ENCODE results near the gene NUDT7.

The NUDT7 gene

DNA sequence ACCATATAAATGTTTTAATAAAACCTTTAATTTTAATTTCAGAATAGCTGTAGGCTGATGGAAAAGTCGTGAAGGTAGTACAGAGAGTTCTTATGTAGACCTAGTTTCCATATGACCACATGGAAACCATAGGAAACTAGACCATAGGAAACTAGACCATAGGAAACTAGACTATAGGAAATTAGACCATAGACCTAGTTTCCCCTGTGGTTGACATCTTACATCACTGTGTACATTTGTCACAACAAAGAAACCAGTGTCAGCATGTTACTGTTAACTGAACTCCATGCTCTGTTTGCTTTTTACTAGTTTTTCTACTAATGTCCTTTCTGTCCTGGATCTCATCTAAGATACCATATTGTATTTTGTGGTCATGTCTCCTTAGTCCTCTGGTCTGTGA, 14.6 kb downstream of the NUDT7 start:
- Histone ChIP-seq H3K14ac (ENCODE audit: low read length) (no peak overlapping the region), H3K23ac (ENCODE audit: low read length) (no peak overlapping the region), H3K9me3 (ENCODE audit: insufficient read depth, low read depth, low read length) (no peaks in the 10 kb centered on the region), H2BK5ac (ENCODE audit: low read depth, low read length, poor library complexity) (no peak overlapping the region), H3K4me3 (ENCODE audit: low read depth, low read length) (no peak overlapping the region), H2BK12ac (ENCODE audit: low read length) (no peak overlapping the region), H3K27me3 (ENCODE audit: insufficient read depth, low read length) (no peaks in the 10 kb centered on the region), H3K4ac (ENCODE audit: low read depth, low read length) (no peak overlapping the region), H2AK5ac (ENCODE audit: low read length) (no peak overlapping the region), H3K9ac (ENCODE audit: low read length) (no peak overlapping the region), H3K18ac (ENCODE audit: low read length) (no peak overlapping the region), H3K4me2 (ENCODE audit: low read length) (no peak overlapping the region), H4K91ac (ENCODE audit: low read depth, low read length) (no peak overlapping the region), H4K8ac (ENCODE audit: low read depth, low read length) (no peak overlapping the region), H3K79me1 (ENCODE audit: low read length) (peaks cover 2% of the 10 kb centered on the region), H4K12ac (ENCODE audit: low read depth, low read length) (no peak overlapping the region), H3K36me3 (ENCODE audit: control insufficient read depth in 1 of 2, insufficient read depth in 2 of 2, low read length in 2 of 2) (no peaks in the 10 kb centered on the region), H3K27ac (ENCODE audit: low read depth, low read length) (no peak overlapping the region), H3K4me1 (ENCODE audit: control insufficient read depth in 1 of 2, insufficient read depth in 2 of 2, low read length in 2 of 2) (peaks cover 9 to 10% of the 10 kb centered on the region in 2 experiments), H2AFZ (ENCODE audit: insufficient read depth, low read length, poor library complexity) (no peak overlapping the region), H2BK120ac (ENCODE audit: insufficient read depth, low read length, poor library complexity) (no peak overlapping the region), H3K79me2 (ENCODE audit: control insufficient read depth, insufficient read depth, low read length, poor library complexity) (no peaks in the 10 kb centered on the region)
- WGBS (ENCODE audit: extremely low coverage, insufficient coverage, insufficient read length): no CpG with 5 or more reads among the region's 1 CpG
- DNase-seq: no peak

DNA sequence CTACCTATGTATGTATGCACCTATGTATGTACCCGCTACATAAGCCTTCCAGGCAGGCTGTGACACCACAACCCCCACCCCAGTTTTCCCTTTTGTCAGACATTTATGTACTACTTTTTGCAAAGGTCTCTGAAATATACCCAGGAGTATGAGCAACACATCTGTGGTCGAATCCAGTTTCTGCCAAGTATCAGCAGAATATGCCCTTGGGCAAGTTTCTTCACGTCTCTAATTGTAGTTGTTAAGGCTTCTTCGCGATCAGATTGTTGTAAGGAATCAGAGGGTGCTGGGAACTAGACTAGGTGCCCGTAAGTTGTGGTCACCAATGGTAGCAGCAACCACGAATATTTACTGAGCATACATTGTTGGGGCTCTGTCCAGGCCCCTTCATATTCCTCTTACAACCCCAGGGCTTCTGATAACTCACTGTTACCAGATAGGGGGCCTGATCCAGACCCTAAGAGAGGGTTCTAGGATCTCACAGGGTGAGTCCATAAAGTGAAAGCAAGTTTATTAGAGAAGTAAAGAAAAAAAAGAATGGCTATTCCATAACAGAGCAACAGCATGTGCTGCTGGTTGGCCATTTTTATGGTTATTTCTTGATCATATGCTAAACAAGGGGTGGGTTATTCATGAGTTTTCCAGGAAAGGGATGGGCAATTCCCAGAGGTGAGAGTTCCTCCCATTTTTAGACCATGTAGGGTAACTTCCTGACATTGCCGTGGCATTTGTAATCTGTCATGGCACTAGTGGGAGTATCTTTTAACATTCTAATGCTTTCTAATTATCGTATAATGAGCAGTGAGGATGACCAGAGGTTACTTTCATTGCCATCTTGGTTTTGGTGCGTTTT, 16.6 kb downstream of the NUDT7 start:
- peaks cover 2% of the 10 kb centered on the region for H3K79me1 ChIP-seq (ENCODE audit: low read length)
- no peak overlapping the region for H2BK120ac ChIP-seq (ENCODE audit: insufficient read depth, low read length, poor library complexity)
- no peak overlapping the region for H3K23ac ChIP-seq (ENCODE audit: low read length)
- H3K27me3 ChIP-seq (ENCODE audit: insufficient read depth, low read length): no peaks in the 10 kb centered on the region
- H4K12ac ChIP-seq (ENCODE audit: low read depth, low read length): no peak overlapping the region
- no peak overlapping the region for H2BK12ac ChIP-seq (ENCODE audit: low read length)
- no peak overlapping the region for H3K4me3 ChIP-seq (ENCODE audit: low read depth, low read length)
- H3K36me3 ChIP-seq (ENCODE audit: control insufficient read depth in 1 of 2, insufficient read depth in 2 of 2, low read length in 2 of 2): no peaks in the 10 kb centered on the region
- no peak overlapping the region for H3K4me2 ChIP-seq (ENCODE audit: low read length)
- H4K91ac ChIP-seq (ENCODE audit: low read depth, low read length): no peak overlapping the region
- H3K9ac ChIP-seq (ENCODE audit: low read length): no peak overlapping the region
- H3K4ac ChIP-seq (ENCODE audit: low read depth, low read length): no peak overlapping the region
- H2BK5ac ChIP-seq (ENCODE audit: low read depth, low read length, poor library complexity): no peak overlapping the region
- no peak overlapping the region for H2AFZ ChIP-seq (ENCODE audit: insufficient read depth, low read length, poor library complexity)
- H3K4me1 ChIP-seq (ENCODE audit: control insufficient read depth in 1 of 2, insufficient read depth in 2 of 2, low read length in 2 of 2): peaks cover 9 to 10% of the 10 kb centered on the region in 2 experiments
- DNase-seq: peak; percentile 36 to 72
- H3K79me2 ChIP-seq (ENCODE audit: control insufficient read depth, insufficient read depth, low read length, poor library complexity): no peaks in the 10 kb centered on the region
- H4K8ac ChIP-seq (ENCODE audit: low read depth, low read length): no peak overlapping the region
- H3K18ac ChIP-seq (ENCODE audit: low read length): no peak overlapping the region
- H3K9me3 ChIP-seq (ENCODE audit: insufficient read depth, low read depth, low read length): no peaks in the 10 kb centered on the region
- H3K14ac ChIP-seq (ENCODE audit: low read length): no peak overlapping the region
- H2AK5ac ChIP-seq (ENCODE audit: low read length): no peak overlapping the region
- no CpG with 5 or more reads among the region's 10 CpGs for WGBS (ENCODE audit: extremely low coverage, insufficient coverage, insufficient read length)
- no peak overlapping the region for H3K27ac ChIP-seq (ENCODE audit: low read depth, low read length)

DNA sequence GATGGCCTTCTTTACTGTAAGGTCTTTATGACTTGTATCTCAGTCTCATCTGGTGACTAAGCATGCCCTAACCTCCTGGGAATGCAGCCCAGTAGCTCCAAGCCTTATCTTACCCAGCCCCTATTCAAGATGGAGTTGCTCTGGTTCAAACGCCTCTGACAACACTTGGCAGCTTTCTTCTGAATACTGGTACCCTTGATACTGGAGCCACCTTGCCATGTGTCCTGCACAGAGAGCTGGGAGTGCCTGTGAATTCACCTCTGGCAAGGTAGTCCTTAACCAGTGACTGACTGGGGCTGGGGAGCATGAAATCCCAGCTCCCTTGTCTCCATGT, 17.2 kb downstream of the NUDT7 start:
- no peak overlapping the region for H3K9ac ChIP-seq (ENCODE audit: low read length)
- H3K27ac ChIP-seq (ENCODE audit: low read depth, low read length): no peak overlapping the region
- H2BK120ac ChIP-seq (ENCODE audit: insufficient read depth, low read length, poor library complexity): peak overlapping the region; percentile 65
- no peaks in the 10 kb centered on the region for H3K36me3 ChIP-seq (ENCODE audit: control insufficient read depth in 1 of 2, insufficient read depth in 2 of 2, low read length in 2 of 2)
- no peaks in the 10 kb centered on the region for H3K79me2 ChIP-seq (ENCODE audit: control insufficient read depth, insufficient read depth, low read length, poor library complexity)
- peak overlapping the region; percentile 54 for H4K8ac ChIP-seq (ENCODE audit: low read depth, low read length)
- H3K4me1 ChIP-seq (ENCODE audit: control insufficient read depth in 1 of 2, insufficient read depth in 2 of 2, low read length in 2 of 2): peaks cover 9 to 10% of the 10 kb centered on the region in 2 experiments
- no peaks in the 10 kb centered on the region for H3K27me3 ChIP-seq (ENCODE audit: insufficient read depth, low read length)
- DNase-seq: peak; percentile 74 to 81
- peak overlapping the region; percentile 56 for H2BK12ac ChIP-seq (ENCODE audit: low read length)
- WGBS (ENCODE audit: extremely low coverage, insufficient coverage, insufficient read length): no CpG with 5 or more reads among the region's 1 CpG
- no peaks in the 10 kb centered on the region for H3K9me3 ChIP-seq (ENCODE audit: insufficient read depth, low read depth, low read length)
- H3K14ac ChIP-seq (ENCODE audit: low read length): no peak overlapping the region
- no peak overlapping the region for H3K4ac ChIP-seq (ENCODE audit: low read depth, low read length)
- peak overlapping the region; percentile 66 for H2AK5ac ChIP-seq (ENCODE audit: low read length)
- H3K79me1 ChIP-seq (ENCODE audit: low read length): peaks cover 2% of the 10 kb centered on the region
- no peak overlapping the region for H4K12ac ChIP-seq (ENCODE audit: low read depth, low read length)
- no peak overlapping the region for H2AFZ ChIP-seq (ENCODE audit: insufficient read depth, low read length, poor library complexity)
- H3K23ac ChIP-seq (ENCODE audit: low read length): no peak overlapping the region
- no peak overlapping the region for H3K4me2 ChIP-seq (ENCODE audit: low read length)
- no peak overlapping the region for H2BK5ac ChIP-seq (ENCODE audit: low read depth, low read length, poor library complexity)
- peak overlapping the region; percentile 83 for H3K18ac ChIP-seq (ENCODE audit: low read length)
- no peak overlapping the region for H3K4me3 ChIP-seq (ENCODE audit: low read depth, low read length)
- H4K91ac ChIP-seq (ENCODE audit: low read depth, low read length): no peak overlapping the region

DNA sequence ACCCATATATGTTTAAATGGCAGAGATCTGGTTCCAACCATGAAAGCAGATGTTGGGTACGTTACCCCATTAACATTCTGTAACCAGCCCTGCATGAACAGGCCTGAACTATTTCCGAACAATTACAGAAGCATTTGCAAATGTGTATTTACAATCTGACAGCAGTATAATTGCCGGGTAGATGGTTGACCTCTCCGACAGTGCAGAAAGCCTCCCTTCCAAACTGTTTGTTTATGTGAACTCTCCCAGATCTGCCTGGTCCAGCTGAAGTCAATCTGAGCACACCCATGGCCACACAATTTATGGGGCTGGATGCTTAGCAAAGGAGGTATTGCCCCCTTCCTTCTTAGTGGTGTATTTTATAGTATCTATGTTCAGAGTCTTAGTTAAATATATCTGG, 21.8 kb downstream of the NUDT7 start:
- H4K8ac ChIP-seq (ENCODE audit: low read depth, low read length): no peak overlapping the region
- no peak overlapping the region for H3K14ac ChIP-seq (ENCODE audit: low read length)
- peaks cover 6 to 7% of the 10 kb centered on the region in 2 experiments for H3K4me1 ChIP-seq (ENCODE audit: control insufficient read depth in 1 of 2, insufficient read depth in 2 of 2, low read length in 2 of 2)
- no peak overlapping the region for H2AK5ac ChIP-seq (ENCODE audit: low read length)
- H2BK5ac ChIP-seq (ENCODE audit: low read depth, low read length, poor library complexity): no peak overlapping the region
- H3K27me3 ChIP-seq (ENCODE audit: insufficient read depth, low read length): no peaks in the 10 kb centered on the region
- no peak overlapping the region for H4K12ac ChIP-seq (ENCODE audit: low read depth, low read length)
- no peak overlapping the region for H2BK120ac ChIP-seq (ENCODE audit: insufficient read depth, low read length, poor library complexity)
- no peak overlapping the region for H3K9ac ChIP-seq (ENCODE audit: low read length)
- no peak overlapping the region for H2BK12ac ChIP-seq (ENCODE audit: low read length)
- H3K79me1 ChIP-seq (ENCODE audit: low read length): peaks cover 2% of the 10 kb centered on the region
- no peak overlapping the region for H3K4me2 ChIP-seq (ENCODE audit: low read length)
- no peak overlapping the region for H3K18ac ChIP-seq (ENCODE audit: low read length)
- H3K79me2 ChIP-seq (ENCODE audit: control insufficient read depth, insufficient read depth, low read length, poor library complexity): no peaks in the 10 kb centered on the region
- H4K91ac ChIP-seq (ENCODE audit: low read depth, low read length): no peak overlapping the region
- no peaks in the 10 kb centered on the region for H3K36me3 ChIP-seq (ENCODE audit: control insufficient read depth in 1 of 2, insufficient read depth in 2 of 2, low read length in 2 of 2)
- H3K23ac ChIP-seq (ENCODE audit: low read length): peak overlapping the region; percentile 28
- no peak overlapping the region for H3K4me3 ChIP-seq (ENCODE audit: low read depth, low read length)
- H3K4ac ChIP-seq (ENCODE audit: low read depth, low read length): no peak overlapping the region
- no peak overlapping the region for H3K27ac ChIP-seq (ENCODE audit: low read depth, low read length)
- H2AFZ ChIP-seq (ENCODE audit: insufficient read depth, low read length, poor library complexity): no peak overlapping the region
- no peak for DNase-seq
- WGBS (ENCODE audit: extremely low coverage, insufficient coverage, insufficient read length): no CpG with 5 or more reads among the region's 4 CpGs
- no peaks in the 10 kb centered on the region for H3K9me3 ChIP-seq (ENCODE audit: insufficient read depth, low read depth, low read length)

Data from trophoblast cell (in vitro differentiated cells and primary cell).